Stimulated activated CD8-positive, alpha-beta memory T cell treated with anti-CD3 and anti-CD28 coated beads, Interleukin-2, amount 100 ng/mL, for 1 hour (primary cell): ENCODE measurements around the gene USP38.
"Not testable (repeated sequence)": the region's sequence is repeated elsewhere in the genome, so short reads cannot be mapped to it uniquely, and the experiment has no call there.

ENCODE experiments used
- DNase-seq, 2 donors: peaks; one replicate each; pipeline ENCODE4 v3.0.0-alpha.2; 2020; ENCODE audit warnings: low read depth in 2 of 2

USP38 gene

DNA sequence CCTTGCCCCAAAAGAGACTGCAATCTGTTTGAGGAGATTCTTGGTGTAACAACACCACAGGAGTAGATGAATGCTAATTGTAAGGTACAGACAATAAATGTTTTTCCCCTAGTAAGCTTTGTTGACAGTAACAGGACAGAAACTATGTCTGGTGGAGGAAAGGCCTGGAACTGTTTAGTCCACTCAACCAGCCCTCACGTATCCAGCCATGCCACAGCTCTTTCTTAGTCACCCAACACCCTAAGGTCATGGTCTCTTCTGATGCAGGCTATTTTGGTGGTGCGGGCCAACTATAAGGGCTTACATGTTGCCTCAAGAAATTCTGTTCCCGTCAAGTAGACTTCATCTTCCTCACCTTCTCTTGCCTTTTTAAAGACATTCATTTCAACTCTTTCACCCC lies 76.0 kb downstream of the USP38 start:
- DNase-seq = no peak

DNA sequence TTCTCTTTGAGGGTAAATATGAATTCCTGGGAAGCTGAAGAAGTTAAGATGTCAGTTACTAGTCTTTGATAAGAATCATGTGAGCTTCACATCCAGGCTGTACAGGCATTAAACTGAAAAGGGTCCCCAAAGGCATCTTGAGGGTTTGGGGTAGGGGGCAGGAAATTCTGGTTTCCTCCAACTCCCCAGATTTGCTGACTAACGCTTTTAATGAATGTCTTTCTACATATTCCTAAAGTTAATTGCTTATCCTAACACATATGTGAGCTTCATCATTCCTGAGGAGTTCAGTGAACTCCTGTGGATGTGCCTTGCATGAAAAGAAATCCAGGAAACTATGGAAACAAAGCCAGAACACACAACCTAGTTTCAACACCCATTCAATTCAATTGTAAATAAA lies 78.1 kb downstream of the USP38 start:
- DNase-seq = no peak

DNA sequence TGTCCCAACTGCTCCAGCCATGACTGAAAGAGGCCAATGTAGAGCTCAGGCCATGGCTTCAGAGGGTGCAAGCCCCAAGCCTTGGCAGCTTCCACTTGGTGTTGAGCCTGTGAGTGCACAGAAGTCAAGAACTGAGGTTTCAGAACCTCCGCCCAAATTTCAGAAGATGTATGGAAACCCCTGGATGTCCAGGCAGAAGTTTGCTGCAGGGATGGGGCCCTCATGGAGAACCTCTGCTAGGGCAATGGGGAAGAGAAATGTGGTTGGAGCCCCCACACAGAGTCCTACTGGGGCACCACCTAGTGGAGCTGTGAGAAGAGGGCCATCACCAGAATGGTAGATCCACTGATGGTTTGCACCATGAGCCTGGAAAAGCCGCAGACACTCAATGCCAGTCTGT lies 83.0 kb downstream of the USP38 start:
- DNase-seq = not testable (repeated sequence)

DNA sequence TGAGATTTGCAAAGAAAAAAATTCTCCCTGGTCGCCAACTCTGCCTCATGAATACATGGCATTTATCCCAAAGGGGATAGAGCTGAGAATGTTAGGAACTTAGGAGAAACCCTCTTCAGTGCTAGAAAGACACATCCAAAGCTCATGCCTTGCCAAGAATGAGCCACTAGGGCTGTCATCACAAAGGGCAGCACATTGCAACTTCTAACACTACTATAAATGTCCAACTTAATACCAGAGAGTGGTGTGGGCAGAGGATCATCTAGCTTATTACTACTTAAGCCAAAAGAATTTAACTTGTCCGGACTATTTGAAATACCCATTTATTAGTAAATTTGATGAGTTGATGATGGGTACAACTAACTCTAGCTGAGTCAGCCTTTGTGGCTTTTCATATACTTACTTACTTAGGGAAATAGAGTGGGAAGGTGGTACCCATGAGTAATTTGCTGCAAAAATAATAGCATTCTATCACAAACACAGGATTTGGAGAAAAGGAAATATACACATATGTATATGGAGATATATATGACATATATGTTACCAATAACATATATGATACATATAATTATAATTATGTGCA lies 85.6 kb downstream of the USP38 start:
- no peak for DNase-seq
